Ureter (tissue), 1 donor: ENCODE measurements around the gene FAM124A. TPM values are rescaled to one million over a fixed set of nuclear protein-coding genes. Genes with fewer than 3 reads are reported as not detected.

ENCODE experiments used
- DNase-seq: peaks from one replicate; pipeline ENCODE4 v3.0.0-alpha.2; 2020; ENCODE audit warnings: low spot score
- total RNA-seq: library from RNA; stranded (reverse); gene quantifications from one replicate; pipeline ENCODE4 v1.2.4, GENCODE V29; 2023
- donor health status: DM: yes; HTN: yes; CAD: no.

The FAM124A gene
- total RNA-seq, result 5.0 TPM

DNA sequence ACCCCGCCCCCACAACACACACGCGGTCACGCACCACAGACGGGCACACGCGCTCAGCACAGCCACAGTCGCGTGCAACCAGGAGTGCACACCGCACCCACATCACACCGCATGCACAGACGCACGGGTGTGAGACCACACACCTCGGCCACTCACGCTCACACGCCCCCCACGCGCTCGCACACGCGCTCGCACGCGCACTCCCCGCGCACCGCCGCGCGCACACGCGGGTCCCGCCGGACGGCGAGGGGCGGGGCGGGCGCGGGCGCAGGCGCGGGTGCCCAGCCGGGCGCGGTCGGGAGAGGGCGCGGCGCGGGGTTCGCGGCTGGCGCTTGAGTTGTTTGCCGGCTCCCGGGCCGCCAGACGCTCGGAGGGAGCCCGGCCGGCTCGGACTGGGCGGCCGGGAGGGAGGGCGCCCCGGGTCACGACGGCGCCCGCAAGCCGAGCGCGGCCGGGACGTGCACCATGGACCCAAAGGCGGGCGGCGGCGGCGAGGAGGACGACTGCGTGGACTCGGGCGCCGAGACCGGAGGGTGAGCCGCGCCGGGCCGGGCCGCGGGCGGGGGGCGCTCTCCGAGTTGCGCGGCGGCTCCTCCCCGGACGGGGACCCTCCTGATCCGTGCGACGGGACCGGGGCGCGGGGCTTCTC, at the start of gene FAM124A:
TSS of gene FAM124A (plus strand) at position 362 of the 649 bp plus-strand sequence. CDS start at position 466, 104 bp downstream.
- no peak for DNase-seq

- DNase-seq, result no peak
These were observed 47.2 kb upstream of the FAM124A start for GRCh38 chr13:51175021-51175420.

DNA sequence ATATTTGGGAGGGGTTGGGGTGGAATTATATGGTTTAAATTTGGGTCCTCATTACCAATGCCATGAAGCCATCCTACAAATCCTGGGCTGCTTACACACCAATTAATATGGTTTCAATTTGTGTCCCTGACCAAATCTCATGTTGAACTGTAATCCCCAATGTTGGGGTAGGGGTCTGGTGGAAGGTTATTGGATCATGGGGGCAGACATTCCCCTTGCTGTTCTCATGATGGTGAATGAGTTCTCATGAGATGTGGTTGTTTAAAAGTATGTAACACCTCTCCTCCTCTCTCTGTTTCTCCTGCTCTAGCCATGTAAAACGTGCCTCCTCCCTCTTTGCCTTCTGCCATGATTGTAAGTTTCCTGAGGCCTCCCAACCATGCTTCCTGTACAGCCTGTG, 46.6 kb upstream of the FAM124A start:
- DNase-seq, result no peak

GRCh38 chr13:51177188-51177587, 45.0 kb upstream of the FAM124A start:
- no peak for DNase-seq

- DNase-seq, result no peak
These were observed 43.6 kb upstream of the FAM124A start for GRCh38 chr13:51178456-51179074.

GRCh38 chr13:51179432-51179971, 42.7 kb upstream of the FAM124A start:
- DNase-seq, result no peak

DNA sequence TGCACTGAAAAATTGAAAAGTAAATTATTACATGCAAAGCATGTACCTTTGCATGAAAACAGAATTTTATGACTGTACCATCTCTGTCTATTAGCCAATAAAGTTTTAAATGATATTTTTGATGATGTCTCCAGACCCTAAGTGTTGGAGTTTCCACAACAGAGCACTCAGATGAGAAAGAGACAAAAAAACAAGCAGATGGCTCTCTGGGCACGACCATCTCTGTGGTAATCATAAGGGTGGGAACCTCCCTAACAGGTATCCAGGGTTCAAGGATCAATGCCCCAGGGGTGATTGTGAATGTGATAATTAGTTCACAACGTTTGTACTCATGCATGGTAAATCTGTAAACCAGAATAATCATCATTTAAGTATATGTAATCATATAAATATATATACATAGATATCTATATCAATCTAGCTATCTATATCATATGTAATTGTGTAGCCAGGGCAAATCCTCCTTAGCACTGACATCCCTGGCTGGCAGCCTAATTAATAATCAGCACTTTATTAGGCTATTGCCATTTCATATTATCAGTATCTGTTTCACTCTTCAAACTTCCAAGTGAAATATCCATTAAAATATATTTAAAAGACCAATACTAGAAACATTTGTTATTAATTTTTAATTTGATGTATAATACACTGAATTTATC, 41.2 kb upstream of the FAM124A start:
- no peak for DNase-seq

DNA sequence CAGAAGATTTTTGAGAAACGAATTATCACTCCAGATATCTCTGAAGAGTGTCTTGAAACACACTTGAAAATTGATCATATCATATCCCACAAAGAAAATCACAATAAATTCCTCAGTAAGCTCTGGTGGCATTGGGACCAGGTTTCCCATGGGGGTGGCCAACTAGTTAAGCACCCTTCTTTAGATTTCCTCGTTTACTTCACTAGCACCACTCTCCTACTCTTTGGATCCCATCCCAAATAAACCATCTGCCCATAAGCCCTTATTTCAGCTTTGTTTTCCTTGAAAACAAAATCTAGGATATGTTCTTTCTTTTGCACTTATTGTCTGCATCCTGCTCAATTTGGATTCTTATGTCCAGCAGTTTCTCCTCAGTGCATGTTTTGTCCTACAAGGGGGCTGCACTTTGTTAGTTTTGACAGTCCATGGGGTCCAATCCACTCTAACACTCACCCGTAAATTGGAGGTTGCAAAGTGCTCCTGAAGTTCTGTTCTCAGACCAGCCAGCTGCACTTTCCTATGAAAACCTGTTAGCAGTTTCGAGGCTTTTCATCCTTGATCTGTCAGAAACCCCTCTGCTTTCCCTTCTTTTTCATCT, 40.3 kb upstream of the FAM124A start:
- no peak for DNase-seq

DNA sequence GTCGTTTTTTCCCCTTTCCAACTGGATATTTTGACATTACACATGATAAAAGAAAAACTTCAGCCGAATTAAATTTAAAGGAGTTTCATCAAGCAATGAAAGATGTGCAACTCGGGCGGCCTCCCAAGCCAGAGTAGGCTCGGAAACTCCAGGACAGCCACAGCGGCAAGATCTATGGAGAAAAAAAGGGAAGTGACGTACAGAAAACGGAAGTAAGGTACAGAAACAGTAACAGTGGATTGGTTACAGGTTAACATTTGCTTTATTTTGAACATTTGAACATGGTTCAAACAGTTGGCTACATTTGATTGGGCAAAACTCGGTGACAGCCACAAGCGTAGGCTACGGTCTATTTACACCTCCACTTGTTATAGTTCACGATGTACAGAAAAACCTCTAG, 30.5 kb upstream of the FAM124A start:
- DNase-seq, result no peak

- no peak for DNase-seq
These were observed 29.9 kb upstream of the FAM124A start for GRCh38 chr13:51192348-51192747.

- DNase-seq, result no peak
These were observed 28.8 kb upstream of the FAM124A start for GRCh38 chr13:51193387-51193786.

- DNase-seq, result no peak
These were observed 27.3 kb upstream of the FAM124A start for GRCh38 chr13:51194942-51195341.

DNA sequence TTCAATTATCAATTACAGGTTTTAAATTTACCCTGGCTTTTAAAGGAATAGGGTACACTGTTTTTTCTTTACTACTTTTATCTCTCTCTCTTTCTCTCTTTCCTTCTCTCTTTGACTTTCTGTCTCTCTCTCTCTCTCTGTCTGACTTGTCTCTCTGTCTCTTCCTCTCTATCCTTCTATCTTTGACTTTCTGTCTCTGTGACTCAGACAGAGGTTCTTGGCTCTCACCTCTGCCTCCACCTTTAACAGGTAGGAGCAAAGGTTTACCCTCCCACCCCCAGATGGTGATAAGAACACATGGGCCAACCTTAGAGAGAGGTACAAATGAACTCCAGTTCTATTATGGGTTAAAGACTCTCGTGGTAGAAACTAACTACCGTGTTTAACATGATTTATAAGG, 20.3 kb upstream of the FAM124A start:
- no peak for DNase-seq

- DNase-seq, result no peak
These were observed 19.6 kb upstream of the FAM124A start for GRCh38 chr13:51202477-51203046.

DNA sequence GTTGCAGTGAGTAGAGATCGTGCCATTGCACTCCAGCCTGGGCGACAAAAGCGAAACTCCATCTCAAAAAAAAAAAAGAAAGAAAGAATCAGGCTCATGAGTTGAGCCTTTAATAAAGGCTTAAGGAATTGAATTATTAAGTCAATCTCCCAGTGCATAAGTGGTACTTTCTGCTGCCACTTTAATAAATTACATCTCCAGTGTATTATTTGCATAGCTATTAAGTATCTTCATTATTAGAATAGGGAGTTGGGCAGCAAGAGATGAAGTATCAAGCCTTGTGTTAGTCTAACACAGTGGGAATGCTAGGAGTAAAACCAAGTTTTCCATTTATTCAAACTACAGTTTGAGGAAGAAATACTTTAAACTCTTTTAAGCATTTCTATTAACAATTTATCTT, 15.6 kb upstream of the FAM124A start:
- DNase-seq, result no peak

DNA sequence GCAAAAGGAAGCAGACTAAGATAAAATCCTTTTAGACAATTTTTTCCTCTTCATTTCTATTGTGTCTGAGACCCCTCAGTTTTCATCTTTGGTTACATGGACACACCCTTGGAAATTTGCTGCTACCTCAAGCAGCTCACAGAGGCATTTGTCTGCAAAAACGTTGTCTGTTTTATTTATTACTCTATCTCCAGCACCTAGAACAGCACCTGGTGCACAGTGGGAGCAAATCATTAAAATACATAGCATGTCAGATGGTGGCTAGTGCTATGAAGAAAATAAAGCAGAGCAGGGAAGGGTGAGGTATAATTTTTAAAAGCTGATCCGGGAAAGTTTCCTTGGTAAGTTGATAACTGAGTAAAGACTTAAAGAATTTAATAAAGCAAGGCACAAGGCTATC, 14.3 kb upstream of the FAM124A start:
- DNase-seq, result no peak

DNA sequence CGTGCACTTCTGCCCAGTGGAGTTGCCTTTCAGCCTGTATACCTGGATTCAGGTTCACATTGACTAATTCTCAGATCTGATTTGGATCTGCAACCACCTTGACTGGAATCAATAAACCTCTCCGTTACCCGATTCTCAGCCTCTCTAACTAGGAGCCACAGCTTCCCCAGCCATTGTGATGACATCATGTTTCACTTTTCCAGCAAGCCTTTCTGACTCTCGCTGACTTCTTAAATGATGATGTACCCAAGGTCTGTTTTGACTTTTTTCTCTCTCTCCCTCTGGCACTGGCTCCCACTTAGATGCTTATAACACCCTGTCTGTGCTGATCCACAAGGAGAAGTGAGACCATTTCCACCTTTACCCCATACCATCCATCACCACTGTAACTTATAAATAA, 13.5 kb upstream of the FAM124A start:
- DNase-seq, result no peak

GRCh38 chr13:51211910-51212309, 10.3 kb upstream of the FAM124A start:
- no peak for DNase-seq

- DNase-seq, result no peak
These were observed 9.4 kb upstream of the FAM124A start for GRCh38 chr13:51212758-51213157.

DNA sequence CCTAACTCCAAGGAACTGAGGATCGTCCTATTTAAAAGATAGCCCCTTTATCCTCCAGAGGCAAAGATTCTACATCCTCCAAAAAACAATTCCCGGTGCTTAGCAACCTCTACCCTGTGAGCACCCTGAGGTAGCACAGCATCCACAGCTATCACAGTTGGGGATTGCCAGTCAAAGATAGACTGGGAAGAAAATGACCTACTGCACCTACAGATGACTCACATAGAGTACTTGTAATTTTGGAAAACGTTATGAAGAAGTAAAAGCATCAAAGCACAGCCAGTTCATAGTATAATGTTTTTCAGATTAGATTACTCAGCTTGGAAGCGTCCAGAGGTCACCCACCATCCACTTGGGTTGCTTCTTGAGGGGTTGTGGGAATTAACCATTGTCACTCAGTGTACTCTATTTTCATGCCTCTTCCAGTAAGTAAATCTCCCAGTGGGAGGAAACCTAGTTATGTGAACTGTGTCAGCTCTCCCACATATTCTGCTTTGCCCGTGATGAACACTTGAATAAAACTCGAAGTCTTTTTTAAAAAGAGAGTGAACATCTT, 8.9 kb upstream of the FAM124A start:
- no peak for DNase-seq

DNA sequence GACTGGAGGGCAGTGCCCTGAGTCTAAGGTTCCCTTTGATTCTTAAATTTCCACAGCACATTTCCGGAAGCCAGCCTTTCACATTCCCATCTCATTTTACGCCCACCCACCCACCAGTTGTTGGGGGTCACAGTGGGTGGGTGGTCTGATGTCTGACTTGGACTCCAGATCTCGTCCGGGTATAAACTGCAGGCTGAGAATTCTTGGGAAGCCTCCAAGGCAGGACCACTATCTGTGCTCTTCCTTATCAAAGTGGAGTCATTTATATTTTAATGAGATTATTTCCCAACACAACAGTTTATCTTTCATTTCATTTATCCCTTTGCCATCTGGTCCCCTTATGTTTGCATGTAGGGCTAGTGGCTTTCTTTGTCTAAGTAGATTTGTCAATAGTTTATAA, 3.6 kb upstream of the FAM124A start:
- no peak for DNase-seq

DNA sequence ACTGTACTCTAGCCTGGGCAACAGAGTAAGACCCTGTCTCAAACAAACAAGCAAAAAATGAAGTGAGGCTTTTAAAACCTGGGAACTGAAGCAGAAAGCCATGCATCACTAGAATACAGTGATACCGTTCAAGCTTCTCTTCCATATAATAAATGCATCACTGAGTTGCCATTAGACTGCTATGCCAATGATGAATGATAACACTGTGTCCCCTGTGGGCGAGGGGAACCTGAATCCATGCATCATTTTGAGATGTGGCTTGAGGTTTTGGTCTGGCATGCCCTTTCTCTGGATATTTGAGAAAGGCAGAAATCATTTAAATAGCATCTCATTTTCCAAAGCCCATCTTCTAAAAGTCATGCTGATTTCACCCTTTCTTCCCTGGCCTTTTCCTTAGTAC, 1.5 kb upstream of the FAM124A start:
- DNase-seq, result no peak
